ENCODE data around the gene PPP3R1.

PPP3R1 gene

GRCh38 chr2:68222287-68222686 is 30.0 kb downstream of the PPP3R1 start:
- Histone ChIP-seq H3K4ac (ENCODE audit: low read depth, low read length) (peak overlapping the region; percentile 64), H4K8ac (ENCODE audit: low read depth, low read length) (no peak overlapping the region), H2AK5ac (ENCODE audit: low read length) (no peak overlapping the region), H3K9ac (ENCODE audit: low read length) (no peak overlapping the region), H3K4me2 (ENCODE audit: low read length) (no peak overlapping the region), H2AFZ (ENCODE audit: insufficient read depth, low read length, poor library complexity) (no peak overlapping the region), H3K27me3 (ENCODE audit: insufficient read depth, low read length) (no peaks in the 10 kb centered on the region), H3K27ac (ENCODE audit: low read depth, low read length) (no peak overlapping the region), H3K79me1 (ENCODE audit: low read length) (no peaks in the 10 kb centered on the region), H3K4me1 (ENCODE audit: control insufficient read depth in 1 of 2, insufficient read depth in 2 of 2, low read length in 2 of 2) (no peaks in the 10 kb centered on the region), H3K9me3 (ENCODE audit: insufficient read depth, low read depth, low read length) (no peaks in the 10 kb centered on the region), H4K12ac (ENCODE audit: low read depth, low read length) (no peak overlapping the region), H3K4me3 (ENCODE audit: low read depth, low read length) (no peak overlapping the region), H3K23ac (ENCODE audit: low read length) (no peak overlapping the region), H3K14ac (ENCODE audit: low read length) (no peak overlapping the region), H4K91ac (ENCODE audit: low read depth, low read length) (no peak overlapping the region), H2BK12ac (ENCODE audit: low read length) (no peak overlapping the region), H3K36me3 (ENCODE audit: control insufficient read depth in 1 of 2, insufficient read depth in 2 of 2, low read length in 2 of 2) (peaks cover 0 to 2% of the 10 kb centered on the region in 2 experiments), H3K79me2 (ENCODE audit: control insufficient read depth, insufficient read depth, low read length, poor library complexity) (peaks cover 3% of the 10 kb centered on the region), H2BK5ac (ENCODE audit: low read depth, low read length, poor library complexity) (no peak overlapping the region), H3K18ac (ENCODE audit: low read length) (no peak overlapping the region), H2BK120ac (ENCODE audit: insufficient read depth, low read length, poor library complexity) (no peak overlapping the region)
- no CpG with 5 or more reads among the region's 1 CpG for WGBS (ENCODE audit: extremely low coverage, insufficient coverage, insufficient read length)
- no peak for DNase-seq

GRCh38 chr2:68218343-68218901 is 33.9 kb downstream of the PPP3R1 start:
- no peaks in the 10 kb centered on the region for H3K27me3 ChIP-seq (ENCODE audit: insufficient read depth, low read length)
- H3K9ac ChIP-seq (ENCODE audit: low read length) = no peak overlapping the region
- DNase-seq = no peak
- H4K12ac ChIP-seq (ENCODE audit: low read depth, low read length) = no peak overlapping the region
- no peak overlapping the region for H3K27ac ChIP-seq (ENCODE audit: low read depth, low read length)
- no peak overlapping the region for H3K14ac ChIP-seq (ENCODE audit: low read length)
- no peaks in the 10 kb centered on the region for H3K79me1 ChIP-seq (ENCODE audit: low read length)
- no peak overlapping the region for H3K4me3 ChIP-seq (ENCODE audit: low read depth, low read length)
- no peak overlapping the region for H2BK12ac ChIP-seq (ENCODE audit: low read length)
- no peak overlapping the region for H2BK120ac ChIP-seq (ENCODE audit: insufficient read depth, low read length, poor library complexity)
- no peak overlapping the region for H3K23ac ChIP-seq (ENCODE audit: low read length)
- peaks cover 5% of the 10 kb centered on the region for H3K79me2 ChIP-seq (ENCODE audit: control insufficient read depth, insufficient read depth, low read length, poor library complexity)
- no peak overlapping the region for H2AK5ac ChIP-seq (ENCODE audit: low read length)
- H3K18ac ChIP-seq (ENCODE audit: low read length) = no peak overlapping the region
- WGBS (ENCODE audit: extremely low coverage, insufficient coverage, insufficient read length) = no CpG with 5 or more reads among the region's 1 CpG
- no peaks in the 10 kb centered on the region for H3K4me1 ChIP-seq (ENCODE audit: control insufficient read depth in 1 of 2, insufficient read depth in 2 of 2, low read length in 2 of 2)
- H3K36me3 ChIP-seq (ENCODE audit: control insufficient read depth in 1 of 2, insufficient read depth in 2 of 2, low read length in 2 of 2) = peaks cover 0 to 2% of the 10 kb centered on the region in 2 experiments
- H4K8ac ChIP-seq (ENCODE audit: low read depth, low read length) = no peak overlapping the region
- H2BK5ac ChIP-seq (ENCODE audit: low read depth, low read length, poor library complexity) = no peak overlapping the region
- no peak overlapping the region for H3K4ac ChIP-seq (ENCODE audit: low read depth, low read length)
- H3K9me3 ChIP-seq (ENCODE audit: insufficient read depth, low read depth, low read length) = no peaks in the 10 kb centered on the region
- no peak overlapping the region for H2AFZ ChIP-seq (ENCODE audit: insufficient read depth, low read length, poor library complexity)
- no peak overlapping the region for H3K4me2 ChIP-seq (ENCODE audit: low read length)
- no peak overlapping the region for H4K91ac ChIP-seq (ENCODE audit: low read depth, low read length)

DNA sequence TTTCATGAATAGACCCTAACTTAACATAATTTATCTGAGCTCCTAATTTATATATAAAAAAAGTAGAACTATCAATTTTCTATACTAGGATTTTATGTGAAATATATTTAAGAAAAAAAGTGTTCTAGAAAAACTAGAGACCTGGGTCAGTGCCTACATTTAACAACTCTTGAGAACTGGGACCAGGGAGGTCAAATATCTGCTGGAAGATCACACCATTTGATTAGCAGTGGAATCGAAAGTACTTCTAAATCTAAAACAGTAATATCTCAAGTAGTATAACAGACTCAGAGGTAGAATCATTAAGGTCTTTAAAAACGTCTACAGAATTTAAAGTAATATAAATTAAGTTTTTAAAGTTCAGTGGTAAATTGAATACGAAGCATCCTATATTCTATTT is 34.6 kb downstream of the PPP3R1 start:
- H2AFZ ChIP-seq (ENCODE audit: insufficient read depth, low read length, poor library complexity) = no peak overlapping the region
- WGBS (ENCODE audit: extremely low coverage, insufficient coverage, insufficient read length) = no CpG with 5 or more reads among the region's 3 CpGs

GRCh38 chr2:68216454-68217310 is 35.6 kb downstream of the PPP3R1 start:
- no peak overlapping the region for H4K8ac ChIP-seq (ENCODE audit: low read depth, low read length)
- H3K4me1 ChIP-seq (ENCODE audit: control insufficient read depth in 1 of 2, insufficient read depth in 2 of 2, low read length in 2 of 2) = no peaks in the 10 kb centered on the region
- H2BK12ac ChIP-seq (ENCODE audit: low read length) = no peak overlapping the region
- H4K12ac ChIP-seq (ENCODE audit: low read depth, low read length) = no peak overlapping the region
- H3K79me2 ChIP-seq (ENCODE audit: control insufficient read depth, insufficient read depth, low read length, poor library complexity) = peaks cover 5% of the 10 kb centered on the region
- H2BK5ac ChIP-seq (ENCODE audit: low read depth, low read length, poor library complexity) = no peak overlapping the region
- H3K9ac ChIP-seq (ENCODE audit: low read length) = no peak overlapping the region
- no peak overlapping the region for H2AFZ ChIP-seq (ENCODE audit: insufficient read depth, low read length, poor library complexity)
- no peaks in the 10 kb centered on the region for H3K79me1 ChIP-seq (ENCODE audit: low read length)
- WGBS (ENCODE audit: extremely low coverage, insufficient coverage, insufficient read length) = no CpG with 5 or more reads among the region's 2 CpGs
- no peak overlapping the region for H3K14ac ChIP-seq (ENCODE audit: low read length)
- H3K23ac ChIP-seq (ENCODE audit: low read length) = no peak overlapping the region
- H2BK120ac ChIP-seq (ENCODE audit: insufficient read depth, low read length, poor library complexity) = no peak overlapping the region
- no peaks in the 10 kb centered on the region for H3K27me3 ChIP-seq (ENCODE audit: insufficient read depth, low read length)
- H3K4ac ChIP-seq (ENCODE audit: low read depth, low read length) = peak overlapping the region; percentile 69
- H4K91ac ChIP-seq (ENCODE audit: low read depth, low read length) = no peak overlapping the region
- H3K27ac ChIP-seq (ENCODE audit: low read depth, low read length) = no peak overlapping the region
- H3K4me3 ChIP-seq (ENCODE audit: low read depth, low read length) = no peak overlapping the region
- H3K9me3 ChIP-seq (ENCODE audit: insufficient read depth, low read depth, low read length) = no peaks in the 10 kb centered on the region
- no peak overlapping the region for H3K4me2 ChIP-seq (ENCODE audit: low read length)
- no peak overlapping the region for H2AK5ac ChIP-seq (ENCODE audit: low read length)
- no peak for DNase-seq
- no peak overlapping the region for H3K18ac ChIP-seq (ENCODE audit: low read length)
- peaks cover 0 to 2% of the 10 kb centered on the region in 2 experiments for H3K36me3 ChIP-seq (ENCODE audit: control insufficient read depth in 1 of 2, insufficient read depth in 2 of 2, low read length in 2 of 2)

More for the DNA sequence above, 34.6 kb downstream of the PPP3R1 start:
- H3K4me3 ChIP-seq (ENCODE audit: low read depth, low read length) = no peak overlapping the region
- no peak for DNase-seq
- no peak overlapping the region for H3K18ac ChIP-seq (ENCODE audit: low read length)
- no peaks in the 10 kb centered on the region for H3K27me3 ChIP-seq (ENCODE audit: insufficient read depth, low read length)
- H2BK12ac ChIP-seq (ENCODE audit: low read length) = no peak overlapping the region
- H3K4me1 ChIP-seq (ENCODE audit: control insufficient read depth in 1 of 2, insufficient read depth in 2 of 2, low read length in 2 of 2) = no peaks in the 10 kb centered on the region
- H2AK5ac ChIP-seq (ENCODE audit: low read length) = no peak overlapping the region
- no peak overlapping the region for H2BK120ac ChIP-seq (ENCODE audit: insufficient read depth, low read length, poor library complexity)
- no peaks in the 10 kb centered on the region for H3K79me1 ChIP-seq (ENCODE audit: low read length)
- no peak overlapping the region for H3K4ac ChIP-seq (ENCODE audit: low read depth, low read length)
- H4K8ac ChIP-seq (ENCODE audit: low read depth, low read length) = no peak overlapping the region
- H2BK5ac ChIP-seq (ENCODE audit: low read depth, low read length, poor library complexity) = no peak overlapping the region
- no peaks in the 10 kb centered on the region for H3K9me3 ChIP-seq (ENCODE audit: insufficient read depth, low read depth, low read length)
- H3K4me2 ChIP-seq (ENCODE audit: low read length) = no peak overlapping the region
- no peak overlapping the region for H3K14ac ChIP-seq (ENCODE audit: low read length)
- H3K23ac ChIP-seq (ENCODE audit: low read length) = no peak overlapping the region
- H3K27ac ChIP-seq (ENCODE audit: low read depth, low read length) = no peak overlapping the region
- no peak overlapping the region for H4K91ac ChIP-seq (ENCODE audit: low read depth, low read length)
- no peak overlapping the region for H4K12ac ChIP-seq (ENCODE audit: low read depth, low read length)
- H3K79me2 ChIP-seq (ENCODE audit: control insufficient read depth, insufficient read depth, low read length, poor library complexity) = peaks cover 5% of the 10 kb centered on the region
- H3K9ac ChIP-seq (ENCODE audit: low read length) = no peak overlapping the region
- H3K36me3 ChIP-seq (ENCODE audit: control insufficient read depth in 1 of 2, insufficient read depth in 2 of 2, low read length in 2 of 2) = peaks cover 0 to 2% of the 10 kb centered on the region in 2 experiments

Measured in trophoblast cell (in vitro differentiated cells and primary cell).